Stimulated activated CD4-positive, alpha-beta T cell treated with anti-CD3 and anti-CD28 coated beads, Interleukin-15, amount 100 ng/mL, for 48 hours (primary cell): ENCODE measurements around the gene RGS1.

Experiments
- DNase-seq, 2 donors: peaks; one replicate each; pipeline ENCODE4 v3.0.0-alpha.2; 2020; ENCODE audit warnings: low read depth in 2 of 2

Gene RGS1

GRCh38 chr1:192575499-192576189, at the start of gene RGS1:
RGS1 (plus strand) TSS chr1:192575773; CDS start chr1:192575793, 20 bp downstream.
- peak in 1 of 2 donors; percentile 11 for DNase-seq

GRCh38 chr1:192527111-192527795, 48.3 kb upstream of the RGS1 start:
- no peak for DNase-seq

GRCh38 chr1:192527950-192528349, 47.6 kb upstream of the RGS1 start:
- DNase-seq, result no peak

GRCh38 chr1:192529031-192529755, 46.4 kb upstream of the RGS1 start:
- no peak for DNase-seq

GRCh38 chr1:192529811-192530210, 45.8 kb upstream of the RGS1 start:
- DNase-seq, result no peak

- DNase-seq, result no peak
Observed at GRCh38 chr1:192530254-192530653, 45.3 kb upstream of the RGS1 start.

GRCh38 chr1:192531037-192531703, 44.4 kb upstream of the RGS1 start:
- DNase-seq, result peak in 1 of 2 donors; percentile 22

GRCh38 chr1:192534666-192535065, 40.9 kb upstream of the RGS1 start:
- no peak for DNase-seq

- no peak for DNase-seq
Observed at GRCh38 chr1:192535916-192536664, 39.5 kb upstream of the RGS1 start.

- DNase-seq, result no peak
Observed at GRCh38 chr1:192538407-192539296, 36.9 kb upstream of the RGS1 start.

- no peak for DNase-seq
Observed at GRCh38 chr1:192539297-192540092, 36.1 kb upstream of the RGS1 start.

GRCh38 chr1:192543445-192543844, 32.1 kb upstream of the RGS1 start:
- no peak for DNase-seq

- no peak for DNase-seq
Observed at GRCh38 chr1:192545896-192546521, 29.6 kb upstream of the RGS1 start.

GRCh38 chr1:192546596-192547190, 28.9 kb upstream of the RGS1 start:
- DNase-seq, result no peak

- DNase-seq, result no peak
Observed at GRCh38 chr1:192547501-192547900, 28.1 kb upstream of the RGS1 start.

GRCh38 chr1:192549937-192550336, 25.6 kb upstream of the RGS1 start:
- no peak for DNase-seq

- DNase-seq, result no peak
Observed at GRCh38 chr1:192550922-192551534, 24.5 kb upstream of the RGS1 start.

GRCh38 chr1:192552760-192553191, 22.8 kb upstream of the RGS1 start:
- DNase-seq, result no peak
